Activated CD4-positive, alpha-beta T cell treated with anti-CD3 and anti-CD28 coated beads, Interleukin-2, amount 50 U/mL, for 24 hours (primary cell): ENCODE measurements around the gene PCDHGA6.
A peak's percentile ranks its signal among the peaks of the same experiment; 100 is the strongest.

Experiments
- DNase-seq, 2 donors: peaks; one replicate each; pipeline ENCODE4 v3.0.0-alpha.2; 2020; ENCODE audit warnings: low read depth in 1 of 2, low spot score in 1 of 2

The PCDHGA6 gene

GRCh38 chr5:141419074-141419880 is 45.6 kb downstream of the PCDHGA6 start:
- no peak for DNase-seq

- peak in 1 of 2 donors; percentile 40 for DNase-seq
Measured at GRCh38 chr5:141420855-141421488, 47.3 kb downstream of the PCDHGA6 start, which contains the start of gene PCDHGA11. Gene PCDHGA11 (plus strand): TSS chr5:141421051. CDS start chr5:141421228, 177 bp downstream.

GRCh38 chr5:141421489-141421855 is 47.8 kb downstream of the PCDHGA6 start:
- no peak for DNase-seq

- no peak for DNase-seq
Measured at GRCh38 chr5:141422742-141423291, 49.1 kb downstream of the PCDHGA6 start.

- no peak for DNase-seq
Measured at GRCh38 chr5:141427783-141428426, 54.2 kb downstream of the PCDHGA6 start.
